ENCODE measurements around the gene REPIN1.

GRCh38 chr7:150361807-150362621 lies 6.6 kb upstream of the REPIN1 start:
- no peak for TF ChIP-seq CTCF (IDR thresholded peaks at IDR 0.05)
- TF ChIP-seq POLR2A (IDR thresholded peaks at IDR 0.05) = no peak

Data from adrenal gland (tissue), 5 donors.